ENCODE measurements around the gene PHYHIPL.
"Not testable (repeated sequence)": the region's sequence is repeated elsewhere in the genome, so short reads cannot be mapped to it uniquely, and the experiment has no call there.

GRCh38 chr10:59239108-59239507 lies 62.7 kb downstream of the PHYHIPL start:
- not testable (repeated sequence) for TF ChIP-seq REPIN1 (tag by site-specific recombination; IDR thresholded peaks at IDR 0.05; ENCODE audit: low read depth); KLF1 (tag by site-specific recombination; IDR thresholded peaks at IDR 0.05); CTCF (tag by site-specific recombination; IDR thresholded peaks at IDR 0.05); ZSCAN18 (tag by site-specific recombination; IDR thresholded peaks at IDR 0.05); YY2 (tag by site-specific recombination; IDR thresholded peaks at IDR 0.05); ZSCAN4 (tag by site-specific recombination; IDR thresholded peaks at IDR 0.05); ZNF558 (tag by site-specific recombination; IDR thresholded peaks at IDR 0.05); REST (tag by site-specific recombination; IDR thresholded peaks at IDR 0.05); TSHZ1 (tag by site-specific recombination; IDR thresholded peaks at IDR 0.05; ENCODE audit: borderline replicate concordance); GLI2 (tag by site-specific recombination; IDR thresholded peaks at IDR 0.05; ENCODE audit: borderline replicate concordance, low read depth); ZNF324 (tag by site-specific recombination; IDR thresholded peaks at IDR 0.05); ATF2 (tag by site-specific recombination; IDR thresholded peaks at IDR 0.05; ENCODE audit: low read depth); ZBTB11 (tag by site-specific recombination; conservative IDR thresholded peaks at IDR 0.05; ENCODE audit: low read depth); ZBTB17 (tag by site-specific recombination; IDR thresholded peaks at IDR 0.05)
